Endothelial cell of umbilical vein (primary cell): ENCODE measurements around the gene TAOK2. TPM values are rescaled to one million over a fixed set of nuclear protein-coding genes. Genes with fewer than 3 reads are reported as not detected.
"Not testable (repeated sequence)": the region's sequence is repeated elsewhere in the genome, so short reads cannot be mapped to it uniquely, and the experiment has no call there.

Source experiments
- BruUV-seq: library from RNA; stranded (reverse); fragments of 400-500 nt; replicated peaks from 2 replicates; lab custom pipeline; 2021; lab: Mats Ljungman, UMichigan
- CTCF ChIA-PET: fragments of 300-600, 350-600 bp; sonication (Branson Sonifier 250); formaldehyde crosslinking; loops from one replicate; lab custom pipeline; 2021; ENCODE audit warnings: antibody characterized with exemption, inconsistent platforms; lab: Charles Lee
- POLR2A ChIA-PET: fragments of 300-600, 350-600 bp; sonication (Branson Sonifier 250); formaldehyde crosslinking; loops from one replicate; lab custom pipeline; 2021; ENCODE audit warnings: antibody characterized with exemption, inconsistent platforms; lab: Charles Lee
- DNase-seq: peaks from one replicate; pipeline ENCODE4 v3.0.0-alpha.2; 2011; ENCODE audit warnings: low read depth, low spot score
- FAIRE-seq: peaks from 2 replicates; lab custom pipeline; 2011; peaks lifted over from hg19 to GRCh38; lab: Jason Lieb, UNC
- H2AFZ ChIP-seq: 2 replicates; pipeline ENCODE4 v1.6.0; 2012; ENCODE audit warnings: low read depth, low read length, control low read depth, inconsistent platforms
- H3K27ac ChIP-seq: 2 replicates; pipeline ENCODE4 v1.5.1; 2011; ENCODE audit warnings: low read depth, mild to moderate bottlenecking, control low read depth, low read length, moderate library complexity; ENCODE audit not compliant: insufficient read depth
- H3K27me3 ChIP-seq, 2 experiments: 2 replicates each; pipeline versions ENCODE4 v1.6.0 to v1.6.1; 2011; ENCODE audit warnings: low read length in 2 of 2, mixed read lengths in 1 of 2; ENCODE audit not compliant: control insufficient read depth in 2 of 2, insufficient read depth in 2 of 2
- H3K36me3 ChIP-seq, 2 experiments: 2 replicates in 1 of 2; 3 replicates in 1 of 2; pipeline ENCODE4 v1.5.1; 2011; ENCODE audit warnings: low read length in 2 of 2, mild to moderate bottlenecking in 1 of 2, moderate library complexity in 1 of 2; ENCODE audit not compliant: control insufficient read depth in 2 of 2, insufficient read depth in 2 of 2; ENCODE audit errors: extremely low read depth in 1 of 2
- H3K4me1 ChIP-seq: 3 replicates; pipeline ENCODE4 v1.5.1; 2011; ENCODE audit warnings: mild to moderate bottlenecking, low read length; ENCODE audit not compliant: control insufficient read depth, insufficient read depth; ENCODE audit errors: extremely low read depth
- H3K4me2 ChIP-seq: 2 replicates; pipeline ENCODE4 v1.6.1; 2011; ENCODE audit warnings: low read length, control low read depth, mixed read lengths; ENCODE audit not compliant: insufficient read depth
- H3K4me3 ChIP-seq, 3 experiments: fragments of 200-600 bp in 1 of 3; sonication (generic), shearing (Covaris generic) in 1 of 3; replicated peaks in 1 of 3; 2 replicates each; pipeline ENCODE4 v1.5.1; 2011 to 2016; ENCODE audit warnings: control low read depth in 3 of 3, low read length in 3 of 3, mild to moderate bottlenecking in 2 of 3, inconsistent platforms in 1 of 3, low read depth in 1 of 3, moderate library complexity in 1 of 3; ENCODE audit not compliant: insufficient read depth in 1 of 3
- H3K79me2 ChIP-seq: 2 replicates; pipeline ENCODE4 v1.6.0; 2012; ENCODE audit warnings: low read length, inconsistent platforms; ENCODE audit not compliant: control insufficient read depth, insufficient read depth
- H3K9ac ChIP-seq: replicated peaks from 2 replicates; pipeline ENCODE3; 2011; ENCODE audit warnings: low read length, control low read depth; ENCODE audit not compliant: insufficient read depth; ENCODE audit errors: extremely low read depth
- H3K9me1 ChIP-seq: replicated peaks from 3 replicates; pipeline ENCODE4 v1.6.0; 2011; ENCODE audit warnings: mild to moderate bottlenecking, low read length; ENCODE audit not compliant: control insufficient read depth, insufficient read depth; ENCODE audit errors: extremely low read depth
- H3K9me3 ChIP-seq: replicated peaks from 2 replicates; pipeline ENCODE4 v1.5.1; 2012; ENCODE audit warnings: low read length, inconsistent platforms; ENCODE audit not compliant: control insufficient read depth, insufficient read depth
- H4K20me1 ChIP-seq: replicated peaks from 2 replicates; pipeline ENCODE3; 2011; ENCODE audit warnings: mild to moderate bottlenecking, low read length; ENCODE audit not compliant: control insufficient read depth, insufficient read depth; ENCODE audit errors: extremely low read depth
- MYC ChIP-seq: IDR thresholded peaks from one replicate; pipeline ENCODE4 v1.6.1; 2011; ENCODE audit warnings: mild to moderate bottlenecking, low read depth, low read length
- dilution Hi-C: fragments of 300-500 bp; cut with MboI; formaldehyde crosslinking; loops from one replicate; pipeline ENCODE4 v1.15.0; 2019; ENCODE audit warnings: low sequenced_read_pairs; ENCODE audit not compliant: extremely low pct_ligation_motif_present
- intact Hi-C: fragments of 100-400 bp; cut with micrococcal nuclease; formaldehyde crosslinking; loops from one replicate; pipeline ENCODE4 v1.10.0; 2022
- polyA plus RNA-seq, 4 experiments: library from polyadenylated mRNA; depleted of rRNA in 3 of 4; stranded (reverse) in 3 of 4; unstranded in 1 of 4; fragments of >200 nt; gene quantifications; 2 replicates each; pipeline versions ENCODE4 v1.2.1 to v1.2.3, GENCODE V29; 2011 to 2012; ENCODE audit warnings: missing spikeins in 1 of 4
- total RNA-seq: library from RNA; stranded (reverse); gene quantifications from 2 replicates; pipeline ENCODE4 v1.2.3, GENCODE V29; 2021
- TF ChIP-seq, protein P1 (sequence below), 2 donors: IDR thresholded peaks; 1 replicate in 1 of 2; 2 replicates in 1 of 2; pipeline ENCODE4 v1.5.1; 2011; ENCODE audit warnings: low read length in 2 of 2, mild to moderate bottlenecking in 2 of 2, moderate library complexity in 2 of 2, control low read depth in 1 of 2, inconsistent platforms in 1 of 2, low read depth in 1 of 2; ENCODE audit not compliant: insufficient read depth in 1 of 2; ENCODE audit errors: extremely low read depth in 1 of 2

The TAOK2 gene
- total and polyA plus RNA-seq, 2 donors (not counting 3 experiments of a cell fraction or from before 2014, with no cell fraction given), result 52.8 to 114 TPM

DNA sequence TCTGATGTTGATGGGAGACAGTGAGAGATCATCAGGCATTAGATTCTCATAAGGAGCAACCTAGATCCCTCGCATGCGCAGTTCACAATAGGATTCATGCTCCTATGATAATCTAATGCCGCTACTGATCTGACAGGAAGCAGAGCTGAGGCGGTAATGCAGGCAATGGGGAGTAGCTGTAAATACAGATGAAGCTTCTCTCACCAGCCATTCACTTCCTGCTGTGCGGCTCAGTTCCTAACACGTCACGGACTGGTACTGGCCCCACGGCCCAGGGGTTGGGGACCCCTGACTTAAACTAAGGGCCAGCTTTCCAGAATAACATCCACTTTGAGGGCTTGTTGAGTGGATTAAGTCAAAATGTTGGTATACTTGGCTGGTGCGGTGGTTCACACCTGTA lies 14.4 kb upstream of the TAOK2 start:
- H3K4me2 ChIP-seq, result no peak overlapping the region
- H3K4me1 ChIP-seq, result peaks cover 15% of the 10 kb centered on the region
- FAIRE-seq (no peak), DNase-seq (no peak)
- no peaks in the 10 kb centered on the region for H3K36me3 ChIP-seq
- H2AFZ ChIP-seq, result no peak overlapping the region
- H4K20me1 ChIP-seq, result no peaks in the 10 kb centered on the region
- CTCF ChIA-PET, result no interaction called here
- no peak overlapping the region for H3K9ac ChIP-seq
- POLR2A ChIA-PET, result no interaction called here
- H3K4me3 ChIP-seq, result no peak overlapping the region
- intact Hi-C loops, result no loop called here
- TF ChIP-seq MYC, result no peak
- TF ChIP-seq, protein P1, sequence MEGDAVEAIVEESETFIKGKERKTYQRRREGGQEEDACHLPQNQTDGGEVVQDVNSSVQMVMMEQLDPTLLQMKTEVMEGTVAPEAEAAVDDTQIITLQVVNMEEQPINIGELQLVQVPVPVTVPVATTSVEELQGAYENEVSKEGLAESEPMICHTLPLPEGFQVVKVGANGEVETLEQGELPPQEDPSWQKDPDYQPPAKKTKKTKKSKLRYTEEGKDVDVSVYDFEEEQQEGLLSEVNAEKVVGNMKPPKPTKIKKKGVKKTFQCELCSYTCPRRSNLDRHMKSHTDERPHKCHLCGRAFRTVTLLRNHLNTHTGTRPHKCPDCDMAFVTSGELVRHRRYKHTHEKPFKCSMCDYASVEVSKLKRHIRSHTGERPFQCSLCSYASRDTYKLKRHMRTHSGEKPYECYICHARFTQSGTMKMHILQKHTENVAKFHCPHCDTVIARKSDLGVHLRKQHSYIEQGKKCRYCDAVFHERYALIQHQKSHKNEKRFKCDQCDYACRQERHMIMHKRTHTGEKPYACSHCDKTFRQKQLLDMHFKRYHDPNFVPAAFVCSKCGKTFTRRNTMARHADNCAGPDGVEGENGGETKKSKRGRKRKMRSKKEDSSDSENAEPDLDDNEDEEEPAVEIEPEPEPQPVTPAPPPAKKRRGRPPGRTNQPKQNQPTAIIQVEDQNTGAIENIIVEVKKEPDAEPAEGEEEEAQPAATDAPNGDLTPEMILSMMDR (IDR thresholded peaks at IDR 0.05; ENCODE audit: extremely low read depth in 1 of 2, insufficient read depth in 1 of 2, low read depth in 1 of 2, low read length in 2 of 2), result no peak
- H3K79me2 ChIP-seq, result peaks cover 2% of the 10 kb centered on the region
- dilution Hi-C loops, result no loop called here
- no peaks in the 10 kb centered on the region for H3K27me3 ChIP-seq
- no peaks in the 10 kb centered on the region for H3K9me3 ChIP-seq
- BruUV-seq, result no TSS peak
- no peaks in the 10 kb centered on the region for H3K9me1 ChIP-seq
- no peak overlapping the region for H3K27ac ChIP-seq

DNA sequence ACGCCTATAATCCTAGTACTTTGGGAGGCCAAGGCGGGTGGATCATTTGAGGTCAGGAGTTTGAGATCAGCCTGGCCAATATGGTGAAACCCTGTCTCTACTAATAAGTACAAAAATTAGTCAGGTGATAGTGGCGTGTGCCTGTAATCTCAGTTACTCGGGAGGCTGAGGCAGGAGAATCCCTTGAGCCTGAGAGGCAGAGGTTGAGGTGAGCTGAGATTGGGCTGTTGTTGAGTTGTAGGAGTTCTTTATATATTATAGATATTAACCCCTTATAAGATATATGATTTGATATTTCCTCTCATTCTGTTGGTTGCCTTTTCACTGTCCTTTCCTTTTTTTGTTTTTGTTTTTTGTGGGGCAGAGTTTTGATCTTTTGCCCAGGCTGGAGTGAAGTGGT lies 13.8 kb upstream of the TAOK2 start:
- intact Hi-C loops, dilution Hi-C loops: not testable (repeated sequence)

More for the DNA sequence above, 13.8 kb upstream of the TAOK2 start:
- H3K27me3 ChIP-seq, H3K9me1 ChIP-seq, H3K4me3 ChIP-seq, H3K27ac ChIP-seq, FAIRE-seq, H4K20me1 ChIP-seq, H3K36me3 ChIP-seq, H3K9ac ChIP-seq, H3K79me2 ChIP-seq, H2AFZ ChIP-seq, DNase-seq, H3K9me3 ChIP-seq, H3K4me2 ChIP-seq, POLR2A ChIA-PET, BruUV-seq: not testable (repeated sequence)
- CTCF ChIA-PET, result interaction anchor here (3.8 kb wide), 1 partner anchor 46 kb away, joined by 16 read pairs; no protein-coding TSS in a partner anchor
- peaks cover 15% of the 10 kb centered on the region for H3K4me1 ChIP-seq
